Tibial nerve (tissue), 4 donors: Measurements from ENCODE around the gene RABEPK. TPM values are rescaled to one million over a fixed set of nuclear protein-coding genes. Genes with fewer than 3 reads are reported as not detected.

Experiments used
- DNase-seq, 2 donors: peaks; one replicate each; pipeline ENCODE4 v3.0.0-alpha.2; 2019; ENCODE audit warnings: low spot score in 2 of 2
- H3K27ac ChIP-seq, 4 donors: fragments of 200-600 bp; sonication (generic) in 3 of 4; one replicate each; pipeline ENCODE4 v1.5.1; 2017 to 2019; ENCODE audit warnings: mild to moderate bottlenecking in 1 of 4
- H3K27me3 ChIP-seq, 2 donors: fragments of 200-600 bp; sonication (generic) in 1 of 2; one replicate each; pipeline versions ENCODE4 v1.5.1 to v1.6.0; 2017 to 2019
- H3K36me3 ChIP-seq, 3 donors: fragments of 200-600 bp; sonication (generic); one replicate each; pipeline ENCODE4 v1.5.1; 2018 to 2019
- H3K4me1 ChIP-seq, 4 donors: fragments of 200-600 bp; sonication (generic) in 3 of 4; one replicate each; pipeline ENCODE4 v1.5.1; 2017 to 2019
- H3K4me3 ChIP-seq, 4 donors: fragments of 200-600 bp; sonication (generic) in 3 of 4; one replicate each; pipeline ENCODE4 v1.5.1; 2017 to 2019; ENCODE audit warnings: mild to moderate bottlenecking in 1 of 4, moderate library complexity in 1 of 4
- H3K9me3 ChIP-seq, 4 donors: fragments of 200-600 bp; sonication (generic) in 3 of 4; one replicate each; pipeline ENCODE4 v1.5.1; 2017 to 2019
- EP300 ChIP-seq, 2 donors: sonication (generic); formaldehyde crosslinking; IDR thresholded peaks; one replicate each; pipeline ENCODE4 v1.6.1; 2017; ENCODE audit warnings: antibody characterized with exemption in 2 of 2, mild to moderate bottlenecking in 1 of 2
- POLR2A ChIP-seq, 2 donors: fragments of 450-650 bp; IDR thresholded peaks; one replicate each; pipeline ENCODE4 v1.6.1; 2017; ENCODE audit warnings: antibody characterized with exemption in 2 of 2, mild to moderate bottlenecking in 2 of 2, moderate library complexity in 2 of 2
- WGBS, 2 donors: methylation state at CpG; one replicate each; pipeline ENCODE4 v1.1.5; 2018; 5-methylcytosine and 5-hydroxymethylcytosine counted together
- total RNA-seq, 4 donors: library from RNA; depleted of rRNA; stranded (reverse); fragments of >200 nt; gene quantifications; one replicate each; pipeline ENCODE4 v1.1.0, GENCODE V29; 2016
- TF ChIP-seq, protein P1 (sequence below), 5 experiments: fragments of 200-600 bp in 3 of 5; fragments of 450-650 bp in 2 of 5; sonication (generic) in 3 of 5; IDR thresholded peaks; one replicate each; pipeline ENCODE4 v1.5.1; 2016 to 2019; ENCODE audit warnings: antibody characterized with exemption in 5 of 5, mild to moderate bottlenecking in 3 of 5, moderate library complexity in 2 of 5

Gene RABEPK
- total RNA-seq, 4 donors from 2014 or later = 10.7 to 25.5 (median 17.2) TPM

DNA sequence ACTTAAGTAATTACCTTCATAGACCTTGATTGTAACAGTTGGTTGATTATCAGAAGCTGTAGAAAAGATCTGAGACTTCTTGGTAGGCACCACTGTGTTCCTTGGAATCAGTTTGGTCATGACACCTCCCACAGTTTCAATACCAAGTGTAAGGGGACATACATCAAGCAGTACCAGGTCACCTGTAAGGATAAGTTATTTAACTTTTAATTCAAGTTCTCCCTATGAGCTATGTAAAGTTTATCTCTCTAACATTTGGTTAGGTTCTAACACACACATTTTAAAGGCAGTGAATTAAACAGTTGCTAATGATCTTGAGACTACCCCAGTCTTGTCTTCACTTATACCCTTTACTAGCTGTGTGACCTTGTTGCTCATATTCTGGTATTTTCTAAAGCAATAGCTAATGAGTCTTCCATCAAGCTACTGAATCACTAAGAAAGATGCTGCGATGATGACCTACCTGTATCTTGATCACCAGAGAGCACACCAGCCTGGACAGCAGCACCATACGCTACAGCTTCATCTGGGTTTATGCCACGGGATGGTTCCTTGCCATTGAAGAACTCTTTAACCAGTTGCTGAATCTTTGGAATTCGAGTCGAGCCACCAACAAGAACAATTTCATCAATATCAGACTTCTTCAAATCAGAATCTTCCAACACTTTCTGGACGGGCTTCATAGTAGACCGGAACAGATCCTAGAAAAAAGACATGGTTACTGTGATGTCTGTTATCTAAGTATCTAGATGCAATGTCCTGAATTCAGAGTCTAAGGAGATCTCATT, 38.0 kb downstream of the RABEPK start:
- H3K36me3 ChIP-seq = peaks cover 0 to 61% (median 18%) of the 10 kb centered on the region in 3 donors
- no peak overlapping the region for H3K27ac ChIP-seq
- peak overlapping the region in 1 of 4 donors; percentile 92 for H3K4me3 ChIP-seq
- H3K4me1 ChIP-seq = peaks cover 0 to 65% (median 44%) of the 10 kb centered on the region in 4 donors
- no peaks in the 10 kb centered on the region for H3K9me3 ChIP-seq
- WGBS, 2 donors = 84 to 88% methylated on average over 7 of the region's 7 CpGs
- TF ChIP-seq POLR2A (IDR thresholded peaks at IDR 0.05) = no peak
- TF ChIP-seq EP300 (IDR thresholded peaks at IDR 0.05) = no peak
- TF ChIP-seq, protein P1, sequence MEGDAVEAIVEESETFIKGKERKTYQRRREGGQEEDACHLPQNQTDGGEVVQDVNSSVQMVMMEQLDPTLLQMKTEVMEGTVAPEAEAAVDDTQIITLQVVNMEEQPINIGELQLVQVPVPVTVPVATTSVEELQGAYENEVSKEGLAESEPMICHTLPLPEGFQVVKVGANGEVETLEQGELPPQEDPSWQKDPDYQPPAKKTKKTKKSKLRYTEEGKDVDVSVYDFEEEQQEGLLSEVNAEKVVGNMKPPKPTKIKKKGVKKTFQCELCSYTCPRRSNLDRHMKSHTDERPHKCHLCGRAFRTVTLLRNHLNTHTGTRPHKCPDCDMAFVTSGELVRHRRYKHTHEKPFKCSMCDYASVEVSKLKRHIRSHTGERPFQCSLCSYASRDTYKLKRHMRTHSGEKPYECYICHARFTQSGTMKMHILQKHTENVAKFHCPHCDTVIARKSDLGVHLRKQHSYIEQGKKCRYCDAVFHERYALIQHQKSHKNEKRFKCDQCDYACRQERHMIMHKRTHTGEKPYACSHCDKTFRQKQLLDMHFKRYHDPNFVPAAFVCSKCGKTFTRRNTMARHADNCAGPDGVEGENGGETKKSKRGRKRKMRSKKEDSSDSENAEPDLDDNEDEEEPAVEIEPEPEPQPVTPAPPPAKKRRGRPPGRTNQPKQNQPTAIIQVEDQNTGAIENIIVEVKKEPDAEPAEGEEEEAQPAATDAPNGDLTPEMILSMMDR (IDR thresholded peaks at IDR 0.05) = no peak
- H3K27me3 ChIP-seq = no peaks in the 10 kb centered on the region
- DNase-seq = no peak

DNA sequence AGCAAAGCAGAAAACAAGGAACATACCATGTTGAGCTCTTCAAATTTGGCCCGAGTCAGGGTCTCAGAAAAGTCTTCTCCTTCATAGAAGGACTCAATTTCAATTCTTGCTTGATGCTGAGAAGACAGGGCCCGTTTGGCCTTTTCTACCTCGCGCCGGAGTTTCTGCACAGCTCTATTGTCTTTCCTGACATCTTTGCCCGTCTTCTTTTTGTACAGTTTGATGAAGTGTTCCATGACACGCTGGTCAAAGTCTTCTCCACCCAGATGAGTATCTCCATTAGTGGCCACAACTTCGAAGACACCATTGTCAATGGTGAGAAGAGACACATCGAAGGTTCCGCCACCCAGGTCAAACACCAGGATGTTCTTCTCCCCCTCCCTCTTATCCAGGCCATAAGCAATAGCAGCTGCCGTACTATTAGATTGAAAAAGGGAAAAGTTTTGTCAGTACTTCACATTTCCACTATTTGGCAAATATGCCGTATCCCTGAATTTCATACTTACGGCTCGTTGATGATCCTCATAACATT, 38.6 kb downstream of the RABEPK start:
- TF ChIP-seq EP300 (IDR thresholded peaks at IDR 0.05) (no peak), POLR2A (IDR thresholded peaks at IDR 0.05) (no peak)
- TF ChIP-seq, protein P1 (IDR thresholded peaks at IDR 0.05) = no peak
- Histone ChIP-seq H3K4me3 (peak overlapping the region in 2 of 4 donors; percentile 92 to 93), H3K4me1 (peaks cover 0 to 65% (median 44%) of the 10 kb centered on the region in 4 donors), H3K27ac (peak overlapping the region in 1 of 4 donors; percentile 93), H3K27me3 (no peaks in the 10 kb centered on the region), H3K36me3 (peaks cover 0 to 54% (median 18%) of the 10 kb centered on the region in 3 donors), H3K9me3 (no peaks in the 10 kb centered on the region)
- no peak for DNase-seq
- 80 to 83% methylated on average over 14 of the region's 14 CpGs for WGBS, 2 donors

DNA sequence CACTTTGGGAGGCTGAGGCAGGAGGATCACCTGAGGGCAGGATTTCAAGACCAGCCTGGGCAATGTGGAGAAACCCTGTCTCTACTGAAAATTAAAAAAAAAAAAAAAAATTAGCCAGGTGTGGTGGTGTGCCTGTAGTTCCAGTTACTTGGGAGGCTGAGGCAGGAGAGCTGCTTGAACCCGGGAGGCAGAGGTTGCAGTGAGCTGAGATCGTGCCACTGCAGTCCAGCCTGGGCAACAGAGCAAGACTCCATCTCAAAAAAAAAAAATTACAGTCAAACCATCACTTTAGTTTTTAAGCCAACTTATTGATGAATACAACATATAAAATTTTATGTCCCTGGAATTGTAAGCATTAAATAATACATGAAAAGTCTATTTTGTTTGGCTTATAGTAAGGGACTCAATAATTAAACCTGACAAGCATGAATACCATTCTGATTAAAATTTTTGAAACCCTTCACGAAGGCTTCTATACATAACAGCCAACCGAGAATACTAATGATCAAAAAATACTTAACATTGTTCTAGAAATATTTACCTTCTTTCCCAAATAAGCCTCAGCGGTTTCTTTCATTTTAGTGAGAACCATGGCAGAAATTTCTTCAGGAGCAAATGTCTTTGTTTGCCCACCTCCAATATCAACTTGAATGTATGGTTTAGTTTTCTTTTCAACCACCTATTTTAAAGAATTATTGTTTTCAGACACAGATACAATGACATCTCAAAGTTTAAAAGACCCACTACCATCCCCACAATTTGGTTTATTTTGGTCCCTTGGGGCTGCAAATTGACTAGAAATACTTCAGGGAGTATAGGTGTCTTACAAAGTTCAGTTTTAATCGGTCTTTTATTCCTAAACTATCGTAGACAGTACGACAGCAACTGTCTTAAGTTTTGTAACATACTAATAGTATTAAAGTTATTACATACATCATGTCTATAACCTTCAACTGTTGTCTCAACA, 39.6 kb downstream of the RABEPK start:
- Histone ChIP-seq H3K36me3 (peaks cover 0 to 47% (median 18%) of the 10 kb centered on the region in 3 donors), H3K27ac (peak overlapping the region; percentile 76 to 96 (median 93)), H3K4me1 (peaks cover 0 to 60% (median 43%) of the 10 kb centered on the region in 4 donors), H3K4me3 (peak overlapping the region; percentile 82 to 93 (median 87)), H3K9me3 (no peaks in the 10 kb centered on the region), H3K27me3 (no peaks in the 10 kb centered on the region)
- no peak for DNase-seq
- TF ChIP-seq POLR2A (IDR thresholded peaks at IDR 0.05) (no peak), EP300 (IDR thresholded peaks at IDR 0.05) (no peak)
- TF ChIP-seq, protein P1 (IDR thresholded peaks at IDR 0.05) = no peak
- WGBS, 2 donors = 9 to 12% methylated on average over 8 of the region's 8 CpGs

GRCh38 chr9:125240649-125240999, 40.3 kb downstream of the RABEPK start:
- Histone ChIP-seq H3K27me3 (no peaks in the 10 kb centered on the region), H3K36me3 (peaks cover 0 to 40% (median 18%) of the 10 kb centered on the region in 3 donors), H3K4me3 (peak overlapping the region; percentile 82 to 93 (median 87)), H3K4me1 (peaks cover 0 to 53% (median 41%) of the 10 kb centered on the region in 4 donors), H3K9me3 (no peaks in the 10 kb centered on the region), H3K27ac (peak overlapping the region; percentile 76 to 96 (median 93))
- TF ChIP-seq, protein P1 (IDR thresholded peaks at IDR 0.05) = no peak
- TF ChIP-seq POLR2A (IDR thresholded peaks at IDR 0.05) (no peak), EP300 (IDR thresholded peaks at IDR 0.05) (no peak)
- peak; percentile 11 to 19 for DNase-seq
- 1% methylated on average over 21 to 27 of the region's 33 CpGs for WGBS, 2 donors
